ENCODE measurements around the gene CDH16.

CDH16 gene

GRCh38 chr16:66919569-66920298 lies 1.0 kb upstream of the CDH16 start (continued):
- TF ChIP-seq ZSCAN5A (tag by site-specific recombination; IDR thresholded peaks at IDR 0.05) (no peak), ZNF560 (tag by site-specific recombination; IDR thresholded peaks at IDR 0.05; ENCODE audit: borderline replicate concordance) (no peak), INSM2 (tag by site-specific recombination; IDR thresholded peaks at IDR 0.05) (no peak), ZNF239 (tag by site-specific recombination; IDR thresholded peaks at IDR 0.05) (no peak), ZSCAN4 (tag by site-specific recombination; IDR thresholded peaks at IDR 0.05) (no peak)

- CTCF ChIA-PET: interaction anchor here (0.5 to 15.1 kb wide), 5 partner anchors 10 to 47 kb away, joined by 3 to 268 read pairs (median 4); partner anchors contain the start of gene CES3
- POLR2A ChIA-PET: no interaction called here
- Histone ChIP-seq H3K4me1 (ENCODE audit: control insufficient read depth, insufficient read depth, low read length) (no peaks in the 10 kb centered on the region), H3K36me3 (ENCODE audit: control insufficient read depth in 2 of 2, insufficient read depth in 1 of 2, low read length in 2 of 2) (no peaks in the 10 kb centered on the region), H3K9me3 (ENCODE audit: control insufficient read depth, insufficient read depth, low read depth, low read length) (no peaks in the 10 kb centered on the region), H3K4me3 (ENCODE audit: low read depth, low read length) (no peak overlapping the region), H3K27ac (ENCODE audit: extremely low read depth, low read depth, low read length) (no peak overlapping the region)
- TF ChIP-seq SCRT1 (tag by site-specific recombination; IDR thresholded peaks at IDR 0.05; ENCODE audit: borderline replicate concordance) (no peak), YY2 (tag by site-specific recombination; IDR thresholded peaks at IDR 0.05) (no peak), ZNF26 (tag by site-specific recombination; IDR thresholded peaks at IDR 0.05) (no peak), ZBTB7A (tag by site-specific recombination; IDR thresholded peaks at IDR 0.05; ENCODE audit: low read depth) (no peak), ZNF292 (tag by site-specific recombination; IDR thresholded peaks at IDR 0.05; ENCODE audit: borderline replicate concordance, low read depth) (no peak), ZNF362 (tag by site-specific recombination; IDR thresholded peaks at IDR 0.05) (no peak), ZNF23 (tag by site-specific recombination; IDR thresholded peaks at IDR 0.05; ENCODE audit: borderline replicate concordance) (no peak), ZBTB11 (tag by site-specific recombination; conservative IDR thresholded peaks at IDR 0.05; ENCODE audit: low read depth) (no peak), ZNF423 (tag by site-specific recombination; IDR thresholded peaks at IDR 0.05) (no peak)
Observed at GRCh38 chr16:66918355-66918754, 330 bp downstream of the CDH16 start.

All from HEK293 (cell line).